CD4-positive, alpha-beta T cell treated with Interferon gamma for 1 hour (primary cell): ENCODE results near the gene CBARP.

Experiments
- DNase-seq: peaks from one replicate; pipeline ENCODE4 v3.0.0-alpha.2; 2020

CBARP gene

DNA sequence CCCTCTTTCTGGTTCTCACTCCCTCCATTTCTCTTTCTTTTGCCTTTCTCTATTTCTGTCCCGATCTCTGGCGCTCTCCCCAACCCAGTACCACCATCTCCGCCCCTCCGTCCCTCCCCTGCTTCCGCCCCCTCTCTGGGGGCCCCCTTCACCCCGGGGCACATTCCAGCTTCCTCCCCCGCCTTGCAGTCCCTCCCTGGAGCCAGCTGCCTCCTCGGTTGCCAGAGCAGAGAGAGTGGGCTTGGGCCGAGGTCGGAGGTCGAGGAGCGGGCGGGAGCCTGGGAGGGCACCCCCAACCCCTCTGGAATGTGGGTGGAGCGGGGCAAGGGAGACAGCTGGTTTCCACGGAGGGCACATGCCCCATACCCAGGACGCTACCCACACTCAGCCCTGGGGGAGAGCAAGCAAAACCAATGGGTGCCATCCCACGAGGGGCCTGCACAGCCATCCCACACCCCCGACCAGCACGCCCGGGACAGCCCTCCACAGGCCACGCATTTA, 24.9 kb upstream of the CBARP start:
- DNase-seq, result no peak

- no peak for DNase-seq
Measured at GRCh38 chr19:1261798-1262622, 24.2 kb upstream of the CBARP start.

- DNase-seq, result peak; percentile 52
Measured at GRCh38 chr19:1261538-1261797, 23.7 kb upstream of the CBARP start.

GRCh38 chr19:1260749-1261537, 23.1 kb upstream of the CBARP start:
- peak; percentile 98 for DNase-seq

GRCh38 chr19:1259876-1260748, 22.3 kb upstream of the CBARP start:
- peak; percentile 80 for DNase-seq

GRCh38 chr19:1259206-1259875, 21.5 kb upstream of the CBARP start:
- DNase-seq, result peak; percentile 84

DNA sequence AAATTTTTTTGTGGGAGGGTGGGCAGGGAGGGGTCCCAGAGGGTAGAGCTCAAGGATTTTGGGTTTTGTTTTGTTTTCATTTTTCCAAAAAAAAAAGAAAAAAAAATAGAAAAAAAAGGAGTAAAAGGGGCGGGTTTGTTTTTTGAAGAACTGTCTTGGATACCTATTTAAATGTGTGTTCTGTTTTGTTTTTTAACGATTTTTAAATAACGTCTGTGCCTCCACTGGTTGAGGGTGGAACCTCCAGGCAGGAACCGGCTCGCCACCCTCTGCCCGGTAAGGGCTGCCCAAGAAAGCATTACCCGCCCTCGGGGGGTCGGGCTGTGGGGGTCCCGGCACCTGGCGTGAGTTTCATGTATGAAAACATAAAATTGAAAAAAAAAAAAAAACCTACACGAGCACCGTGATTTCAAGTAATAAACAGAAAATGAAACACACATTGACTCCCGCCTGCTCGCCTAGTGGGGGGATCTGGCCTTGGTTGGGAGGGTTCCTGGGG, 21.0 kb upstream of the CBARP start:
- DNase-seq, result no peak

- DNase-seq, result no peak
Measured at GRCh38 chr19:1258163-1258492, 20.3 kb upstream of the CBARP start.

- DNase-seq, result no peak
Measured at GRCh38 chr19:1257475-1258162, 19.8 kb upstream of the CBARP start.

DNA sequence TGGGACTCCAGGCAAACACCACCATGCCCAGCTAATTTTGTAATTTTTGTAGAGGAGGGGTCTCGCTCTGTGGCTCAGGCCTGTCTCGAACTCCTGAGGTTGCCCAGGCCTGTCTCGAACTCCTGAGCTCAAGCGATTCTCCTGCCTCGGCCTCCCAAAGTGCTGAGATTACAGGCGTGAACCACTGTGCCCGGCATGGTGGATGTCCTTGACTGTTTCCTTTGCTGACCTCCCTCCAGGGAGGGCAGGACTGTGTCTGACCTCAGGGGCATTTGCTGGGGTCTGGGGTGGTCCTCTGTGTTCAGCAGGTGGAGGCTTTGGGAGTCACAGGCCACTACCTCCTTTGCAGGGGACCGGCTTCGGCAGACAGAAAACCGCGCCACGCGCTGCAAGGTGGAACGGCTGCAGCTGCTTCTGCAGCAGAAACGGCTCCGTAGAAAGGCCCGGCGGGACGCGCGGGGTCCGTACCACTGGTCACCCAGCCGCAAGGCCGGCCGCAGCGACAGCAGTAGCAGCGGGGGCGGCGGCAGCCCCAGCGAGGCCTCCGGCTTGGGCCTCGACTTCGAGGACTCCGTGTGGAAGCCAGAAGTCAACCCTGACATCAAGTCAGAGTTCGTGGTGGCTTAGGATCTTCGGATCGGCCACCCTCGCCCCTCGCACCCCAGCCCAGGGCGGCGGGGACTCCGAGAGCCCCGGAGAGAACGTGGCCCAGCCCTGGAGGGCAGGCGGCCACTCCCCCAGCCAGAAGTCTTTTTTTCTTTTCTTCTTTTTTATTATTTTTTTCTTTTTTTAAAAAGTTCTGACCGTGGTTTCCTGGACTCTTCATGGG, 19.1 kb upstream of the CBARP start:
- DNase-seq, result no peak

DNA sequence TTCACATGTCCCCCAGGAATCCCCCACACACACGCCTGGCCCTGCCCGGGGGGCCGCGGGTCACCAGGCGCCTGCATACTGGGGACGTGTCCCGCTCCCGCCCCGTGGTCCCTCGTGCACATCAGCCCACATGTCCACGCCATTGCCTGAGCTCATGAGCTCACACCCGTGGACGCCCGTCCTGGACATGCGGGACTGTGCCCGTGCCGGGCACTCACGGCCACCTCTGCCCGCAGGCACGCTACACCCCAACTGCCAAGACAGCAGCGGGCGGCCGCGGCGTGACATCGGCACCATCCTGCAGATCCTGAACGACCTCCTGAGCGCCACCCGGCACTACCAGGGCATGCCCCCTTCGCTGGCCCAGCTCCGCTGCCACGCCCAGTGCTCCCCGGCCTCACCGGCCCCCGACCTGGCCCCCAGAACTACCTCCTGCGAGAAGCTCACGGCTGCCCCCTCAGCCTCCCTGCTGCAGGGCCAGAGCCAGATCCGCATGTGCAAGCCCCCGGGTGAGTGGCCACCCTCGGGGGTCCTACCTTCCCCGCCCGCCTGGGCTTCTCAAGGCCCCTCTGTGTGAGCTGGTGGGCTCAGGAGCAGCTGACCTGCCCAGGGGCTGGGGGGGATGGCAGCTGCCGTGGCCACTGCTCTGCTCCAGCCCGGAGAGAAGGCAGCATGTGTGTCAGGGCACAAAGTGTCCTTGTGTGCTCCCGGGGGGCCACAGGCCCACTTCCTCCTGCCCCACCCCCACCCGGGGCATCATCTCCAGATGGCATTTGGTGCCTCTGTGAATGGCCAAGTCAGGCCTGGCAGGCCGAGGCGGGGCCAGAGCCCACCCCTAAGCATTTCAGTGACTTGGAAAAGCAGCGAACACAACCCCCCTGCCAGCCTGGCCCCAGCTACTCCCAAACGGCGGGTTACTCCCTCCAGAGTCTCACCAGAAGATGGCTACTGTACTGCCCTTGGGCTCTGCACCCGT, 17.7 kb upstream of the CBARP start:
- DNase-seq, result no peak

DNA sequence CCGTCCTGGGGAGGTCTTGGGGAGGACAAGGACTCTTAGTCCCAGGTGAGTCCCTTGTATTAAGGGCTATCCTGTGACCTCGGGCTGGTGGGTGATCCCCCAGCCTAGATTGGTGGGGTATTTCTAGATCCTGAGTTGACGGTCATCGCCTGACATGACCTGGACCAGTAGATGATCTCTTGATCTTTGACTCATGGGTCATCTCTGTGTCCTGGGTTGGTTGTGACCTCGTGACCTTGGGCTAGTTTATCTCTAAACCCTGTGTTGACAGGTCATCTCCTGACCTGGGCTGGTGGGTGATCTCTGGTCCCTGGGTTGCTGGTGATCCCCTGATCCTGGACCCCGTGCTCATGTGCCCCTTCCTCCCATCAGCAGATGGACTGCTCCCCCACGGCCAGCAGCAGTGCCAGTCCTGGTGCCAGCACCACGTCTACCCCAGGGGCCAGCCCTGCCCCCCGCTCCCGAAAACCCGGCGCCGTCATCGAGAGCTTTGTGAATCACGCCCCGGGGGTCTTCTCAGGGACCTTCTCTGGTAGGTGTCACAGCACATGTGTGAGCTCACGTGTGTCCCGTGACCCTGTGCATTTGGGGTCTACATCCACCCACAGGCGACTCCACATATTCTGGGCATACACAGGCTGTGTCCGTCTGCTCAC, 16.9 kb upstream of the CBARP start:
- no peak for DNase-seq

DNA sequence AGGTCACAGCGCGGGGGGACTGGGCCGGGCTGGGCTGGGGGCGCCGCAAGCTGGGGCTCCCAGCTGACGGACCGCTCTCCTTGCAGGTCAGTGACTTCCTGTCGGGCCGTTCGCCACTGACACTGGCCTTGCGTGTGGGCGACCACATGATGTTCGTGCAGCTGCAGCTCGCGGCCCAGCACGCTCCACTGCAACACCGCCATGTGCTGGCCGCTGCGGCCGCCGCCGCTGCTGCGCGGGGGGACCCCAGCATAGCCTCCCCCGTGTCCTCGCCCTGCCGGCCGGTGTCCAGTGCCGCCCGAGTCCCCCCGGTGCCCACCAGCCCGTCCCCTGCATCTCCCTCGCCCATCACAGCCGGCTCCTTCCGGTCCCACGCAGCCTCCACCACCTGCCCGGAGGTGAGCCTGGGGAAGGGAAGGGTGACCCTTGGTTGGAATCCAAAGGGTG, 16.3 kb upstream of the CBARP start:
- no peak for DNase-seq

DNA sequence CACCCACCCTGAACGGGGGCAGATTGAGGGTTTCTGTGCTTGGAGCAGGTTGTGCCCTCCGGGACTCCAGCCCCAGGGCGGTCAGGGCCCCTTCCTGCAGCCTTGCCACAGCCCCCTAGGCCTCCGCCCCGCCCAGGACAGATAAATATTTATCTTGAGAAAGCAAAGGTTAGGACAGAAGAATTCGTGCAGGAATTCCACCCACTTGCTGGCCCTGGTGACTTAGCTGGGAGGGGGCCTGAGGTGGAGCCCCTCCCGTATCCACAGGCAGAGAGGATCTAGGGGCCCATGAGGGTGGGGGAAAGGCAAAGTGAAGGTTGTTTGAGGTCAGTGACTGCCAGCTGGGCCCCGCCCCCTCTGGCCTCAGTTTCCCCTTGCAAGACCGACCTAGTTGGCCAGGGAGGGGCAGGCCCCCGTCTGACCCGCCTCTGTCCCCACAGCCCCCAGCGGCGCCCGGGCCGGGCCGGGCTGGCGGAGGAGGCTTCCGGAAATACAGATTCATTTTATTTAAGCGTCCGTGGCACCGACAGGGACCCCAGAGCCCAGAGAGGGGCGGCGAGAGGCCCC, 15.8 kb upstream of the CBARP start:
- DNase-seq, result no peak

GRCh38 chr19:1252821-1253513, 15.2 kb upstream of the CBARP start:
- peak; percentile 87 for DNase-seq

DNA sequence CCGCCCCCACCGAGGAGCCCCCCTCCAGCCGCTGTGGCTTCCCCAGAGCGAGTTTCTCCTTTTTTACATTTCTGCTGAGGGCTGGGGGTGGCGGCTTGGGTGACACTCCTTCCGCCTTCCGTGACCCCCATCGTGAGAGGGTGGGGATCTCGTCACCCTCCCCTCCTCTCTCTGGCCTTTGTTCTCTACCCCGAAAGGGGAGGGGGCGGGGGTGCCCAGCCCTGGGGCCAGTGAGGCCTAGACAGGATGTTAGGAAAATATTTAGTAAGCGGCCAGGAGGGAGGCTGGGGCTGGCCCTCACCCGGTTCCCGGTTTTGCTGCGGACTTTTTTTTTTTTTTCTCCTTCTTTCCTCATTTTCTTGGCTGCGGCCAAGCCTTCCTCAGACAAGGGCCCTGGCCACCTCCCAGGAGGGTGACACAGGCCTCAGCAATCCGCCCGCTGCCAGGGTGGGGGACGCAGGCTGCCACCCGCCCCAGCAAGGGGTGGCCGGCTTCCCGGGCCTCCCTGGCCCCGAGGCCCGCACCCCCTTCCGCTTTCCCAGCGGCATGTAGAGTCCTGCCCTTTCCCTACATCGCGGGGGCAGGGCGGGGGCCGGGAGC, 14.5 kb upstream of the CBARP start:
- peak; percentile 87 for DNase-seq

- peak; percentile 58 for DNase-seq
Measured at GRCh38 chr19:1251330-1252220, 13.8 kb upstream of the CBARP start.
